ENCODE data around the gene TMEM139.

Gene TMEM139

DNA sequence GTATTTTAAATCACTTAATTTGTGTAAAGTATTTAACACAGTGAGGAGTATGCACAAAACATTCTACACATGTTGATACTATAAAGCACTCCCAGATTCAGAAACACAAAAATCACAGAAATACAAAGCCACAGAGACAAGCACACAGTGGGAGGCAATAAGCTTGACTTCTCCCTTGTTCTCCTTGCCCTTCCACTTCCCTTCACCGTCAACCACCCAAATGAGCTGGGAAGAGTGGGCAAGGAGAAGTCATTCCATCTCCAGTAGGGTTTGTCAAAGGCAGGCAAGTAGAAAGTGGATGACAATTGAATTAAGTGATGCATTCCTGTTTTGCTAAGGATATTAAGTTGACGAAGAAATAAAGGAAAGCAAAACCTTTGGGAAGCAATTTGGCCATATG, 4.2 kb upstream of the TMEM139 start:
- TF ChIP-seq, protein P1, sequence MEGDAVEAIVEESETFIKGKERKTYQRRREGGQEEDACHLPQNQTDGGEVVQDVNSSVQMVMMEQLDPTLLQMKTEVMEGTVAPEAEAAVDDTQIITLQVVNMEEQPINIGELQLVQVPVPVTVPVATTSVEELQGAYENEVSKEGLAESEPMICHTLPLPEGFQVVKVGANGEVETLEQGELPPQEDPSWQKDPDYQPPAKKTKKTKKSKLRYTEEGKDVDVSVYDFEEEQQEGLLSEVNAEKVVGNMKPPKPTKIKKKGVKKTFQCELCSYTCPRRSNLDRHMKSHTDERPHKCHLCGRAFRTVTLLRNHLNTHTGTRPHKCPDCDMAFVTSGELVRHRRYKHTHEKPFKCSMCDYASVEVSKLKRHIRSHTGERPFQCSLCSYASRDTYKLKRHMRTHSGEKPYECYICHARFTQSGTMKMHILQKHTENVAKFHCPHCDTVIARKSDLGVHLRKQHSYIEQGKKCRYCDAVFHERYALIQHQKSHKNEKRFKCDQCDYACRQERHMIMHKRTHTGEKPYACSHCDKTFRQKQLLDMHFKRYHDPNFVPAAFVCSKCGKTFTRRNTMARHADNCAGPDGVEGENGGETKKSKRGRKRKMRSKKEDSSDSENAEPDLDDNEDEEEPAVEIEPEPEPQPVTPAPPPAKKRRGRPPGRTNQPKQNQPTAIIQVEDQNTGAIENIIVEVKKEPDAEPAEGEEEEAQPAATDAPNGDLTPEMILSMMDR (IDR thresholded peaks at IDR 0.05; ENCODE audit: low read depth, low read length), result no peak
- no peak overlapping the region for H3K4me3 ChIP-seq (replicated peaks in 1 of 2; ENCODE audit: low read depth in 2 of 2, low read length in 2 of 2)
- no peak for DNase-seq (ENCODE audit: low read depth in 2 of 2)

DNA sequence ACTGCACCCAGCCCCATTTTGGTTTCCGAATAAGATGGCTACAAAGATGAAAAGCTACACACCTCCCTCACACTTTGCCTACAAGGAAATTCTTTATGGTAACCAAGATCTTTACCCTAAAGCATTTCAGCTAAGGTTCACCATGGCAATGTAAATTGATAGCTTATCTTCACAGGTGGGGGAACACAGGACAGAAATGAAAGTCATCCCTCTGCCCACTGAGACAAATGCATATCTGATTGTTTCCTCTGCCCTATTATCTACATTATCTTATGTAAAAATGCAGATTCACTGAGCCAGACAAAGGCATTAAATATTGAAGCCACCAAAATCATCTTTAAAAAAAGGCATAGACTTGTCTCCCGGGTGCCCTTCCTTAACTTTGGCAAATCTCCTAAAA, 3.2 kb upstream of the TMEM139 start:
- no peak for DNase-seq (ENCODE audit: low read depth in 2 of 2)
- no peak overlapping the region for H3K4me3 ChIP-seq (replicated peaks in 1 of 2; ENCODE audit: low read depth in 2 of 2, low read length in 2 of 2)
- TF ChIP-seq, protein P1 (IDR thresholded peaks at IDR 0.05; ENCODE audit: low read depth, low read length), result no peak

DNA sequence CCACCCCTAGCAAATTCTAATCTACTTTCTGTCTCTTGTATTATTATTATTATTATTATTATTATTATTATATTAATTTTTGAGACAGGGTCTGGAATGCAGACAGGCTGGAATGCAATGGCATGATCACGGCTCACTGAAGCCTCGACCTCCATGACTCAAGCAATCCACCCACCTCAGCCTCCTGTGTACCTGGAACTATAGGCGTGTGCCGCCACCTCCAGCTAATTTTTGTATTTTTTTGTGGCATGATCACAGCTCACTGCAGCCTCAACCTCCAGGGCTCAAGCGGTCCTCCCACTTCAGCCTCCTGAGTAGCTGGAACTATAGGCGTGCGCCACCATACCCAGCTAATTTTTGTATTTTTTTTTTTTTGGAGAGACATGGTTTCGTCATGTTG, 2.6 kb upstream of the TMEM139 start:
- H3K4me3 ChIP-seq (replicated peaks in 1 of 2; ENCODE audit: low read depth in 2 of 2, low read length in 2 of 2), result no peak overlapping the region
- DNase-seq (ENCODE audit: low read depth in 2 of 2), result no peak
- TF ChIP-seq, protein P1 (IDR thresholded peaks at IDR 0.05; ENCODE audit: low read depth, low read length), result no peak

DNA sequence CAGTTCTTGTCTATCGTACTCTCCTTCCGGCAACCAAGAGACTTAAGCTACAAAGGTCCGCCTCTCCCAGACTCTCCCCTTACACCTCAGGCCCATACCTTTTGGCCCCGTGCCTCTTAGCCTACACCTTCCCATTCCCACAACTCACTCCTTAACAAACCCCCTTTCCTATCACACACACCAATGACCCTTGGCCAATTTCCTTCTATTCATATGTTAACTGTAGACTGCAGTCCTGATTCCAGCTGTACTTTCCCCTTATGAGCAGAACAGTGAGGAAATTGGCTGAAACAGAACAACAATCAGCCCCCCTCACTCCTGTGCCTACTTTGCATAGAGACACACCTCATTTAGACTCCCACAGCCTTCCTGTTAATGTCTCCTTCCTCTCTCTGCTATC, 1.4 kb upstream of the TMEM139 start:
- H3K4me3 ChIP-seq (replicated peaks in 1 of 2; ENCODE audit: low read depth in 2 of 2, low read length in 2 of 2), result no peak overlapping the region
- TF ChIP-seq, protein P1 (IDR thresholded peaks at IDR 0.05; ENCODE audit: low read depth, low read length), result no peak
- DNase-seq (ENCODE audit: low read depth in 2 of 2), result no peak

DNA sequence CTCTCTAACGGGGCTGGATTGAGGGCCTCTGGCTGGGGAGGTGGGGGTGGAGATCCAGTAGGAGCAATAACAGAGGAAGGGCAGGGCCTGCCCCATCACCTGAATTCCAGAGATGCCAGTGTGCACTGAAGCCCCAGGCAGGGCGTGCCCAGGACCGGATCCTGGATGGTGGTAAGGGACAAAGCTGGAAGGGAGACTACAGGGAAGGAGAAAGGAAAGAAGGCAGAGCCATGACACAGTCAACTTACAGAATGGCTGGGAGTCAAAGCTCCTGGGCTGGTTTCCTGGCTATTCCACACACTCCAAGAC, 666 bp downstream of the TMEM139 start:
- DNase-seq (ENCODE audit: low read depth in 2 of 2), result no peak
- TF ChIP-seq, protein P1 (IDR thresholded peaks at IDR 0.05; ENCODE audit: low read depth, low read length), result no peak
- no peak overlapping the region for H3K4me3 ChIP-seq (replicated peaks in 1 of 2; ENCODE audit: low read depth in 2 of 2, low read length in 2 of 2)

DNA sequence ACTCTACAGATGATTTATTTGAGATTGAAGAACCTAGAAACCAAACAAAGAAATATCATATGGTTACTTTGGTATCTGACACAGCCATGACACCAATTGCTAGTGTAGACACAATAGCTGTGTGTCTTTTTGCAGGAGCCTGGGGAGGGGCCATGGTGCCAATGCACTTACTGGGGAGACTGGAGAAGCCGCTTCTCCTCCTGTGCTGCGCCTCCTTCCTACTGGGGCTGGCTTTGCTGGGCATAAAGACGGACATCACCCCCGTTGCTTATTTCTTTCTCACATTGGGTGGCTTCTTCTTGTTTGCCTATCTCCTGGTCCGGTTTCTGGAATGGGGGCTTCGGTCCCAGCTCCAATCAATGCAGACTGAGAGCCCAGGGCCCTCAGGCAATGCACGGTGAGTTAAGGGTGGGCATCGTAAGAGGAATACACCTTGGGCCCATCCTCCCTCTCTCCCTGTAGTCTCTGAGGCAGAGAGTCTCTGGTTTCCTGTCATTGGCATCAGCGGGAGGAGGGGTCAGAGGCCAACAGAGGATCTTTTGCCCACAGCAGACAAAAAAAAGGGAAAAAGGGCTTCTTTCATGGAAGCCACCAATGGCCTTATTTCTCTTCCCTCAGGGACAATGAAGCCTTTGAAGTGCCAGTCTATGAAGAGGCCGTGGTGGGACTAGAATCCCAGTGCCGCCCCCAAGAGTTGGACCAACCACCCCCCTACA, 1.2 kb downstream of the TMEM139 start:
- DNase-seq (ENCODE audit: low read depth in 2 of 2), result no peak
- H3K4me3 ChIP-seq (replicated peaks in 1 of 2; ENCODE audit: low read depth in 2 of 2, low read length in 2 of 2), result no peak overlapping the region
- TF ChIP-seq, protein P1 (IDR thresholded peaks at IDR 0.05; ENCODE audit: low read depth, low read length), result no peak

DNA sequence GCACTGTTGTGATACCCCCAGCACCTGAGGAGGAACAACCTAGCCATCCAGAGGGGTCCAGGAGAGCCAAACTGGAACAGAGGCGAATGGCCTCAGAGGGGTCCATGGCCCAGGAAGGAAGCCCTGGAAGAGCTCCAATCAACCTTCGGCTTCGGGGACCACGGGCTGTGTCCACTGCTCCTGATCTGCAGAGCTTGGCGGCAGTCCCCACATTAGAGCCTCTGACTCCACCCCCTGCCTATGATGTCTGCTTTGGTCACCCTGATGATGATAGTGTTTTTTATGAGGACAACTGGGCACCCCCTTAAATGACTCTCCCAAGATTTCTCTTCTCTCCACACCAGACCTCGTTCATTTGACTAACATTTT, 1.7 kb downstream of the TMEM139 start:
- TF ChIP-seq, protein P1 (IDR thresholded peaks at IDR 0.05; ENCODE audit: low read depth, low read length), result no peak
- no peak for DNase-seq (ENCODE audit: low read depth in 2 of 2)
- no peak overlapping the region for H3K4me3 ChIP-seq (replicated peaks in 1 of 2; ENCODE audit: low read depth in 2 of 2, low read length in 2 of 2)

Data from cardiac fibroblast (primary cell).